GM12878 (cell line): ENCODE data around the gene TXLNG.

Experiments
- CREB1 ChIP-seq: IDR thresholded peaks from 2 replicates; pipeline ENCODE4 v1.6.1; 2012; ENCODE audit warnings: low read depth, mild to moderate bottlenecking, inconsistent platforms
- HDAC2 ChIP-seq: fragments of 200-600 bp; sonication (generic); IDR thresholded peaks from 2 replicates; pipeline ENCODE4 v1.6.1; 2017
- HDGF ChIP-seq: fragments of 450-650 bp; IDR thresholded peaks from 2 replicates; pipeline ENCODE4 v1.6.1; 2016; ENCODE audit warnings: antibody characterized with exemption
- MXI1 ChIP-seq: fragments of 150-350 bp; IDR thresholded peaks from 2 replicates; pipeline ENCODE4 v1.6.1; 2011; ENCODE audit warnings: low read depth, mild to moderate bottlenecking, inconsistent platforms, low read length, improper control_type of control experiment
- RELA ChIP-seq: fragments of 450-650 bp; IDR thresholded peaks from 2 replicates; pipeline ENCODE4 v1.8.0; 2014; ENCODE audit warnings: borderline replicate concordance; ENCODE audit not compliant: partially characterized antibody
- SMC3 ChIP-seq: IDR thresholded peaks from 2 replicates; pipeline ENCODE4 v1.6.1; 2011; ENCODE audit warnings: low read length, improper control_type of control experiment, borderline replicate concordance
- YY1 ChIP-seq: IDR thresholded peaks from 2 replicates; pipeline ENCODE4 v1.6.1; 2011; ENCODE audit warnings: low read depth, mild to moderate bottlenecking, low read length
- TF ChIP-seq, protein P1 (sequence below): IDR thresholded peaks from 2 replicates; pipeline ENCODE4 v1.6.1; 2011; ENCODE audit warnings: mild to moderate bottlenecking, low read depth, low read length, moderate library complexity; ENCODE audit not compliant: insufficient replicate concordance
- TF ChIP-seq, protein P2 (sequence below), 3 experiments: IDR thresholded peaks in 2 of 3; conservative IDR thresholded peaks in 1 of 3; 2 replicates each; pipeline ENCODE4 v1.5.1; 2011; ENCODE audit warnings: low read depth in 3 of 3, low read length in 3 of 3, mild to moderate bottlenecking in 3 of 3, control low read depth in 2 of 3, moderate library complexity in 2 of 3, inconsistent platforms in 1 of 3, mixed read lengths in 1 of 3; ENCODE audit not compliant: control insufficient read depth in 2 of 3, insufficient read depth in 1 of 3; ENCODE audit errors: extremely low read depth in 1 of 3

DNA sequence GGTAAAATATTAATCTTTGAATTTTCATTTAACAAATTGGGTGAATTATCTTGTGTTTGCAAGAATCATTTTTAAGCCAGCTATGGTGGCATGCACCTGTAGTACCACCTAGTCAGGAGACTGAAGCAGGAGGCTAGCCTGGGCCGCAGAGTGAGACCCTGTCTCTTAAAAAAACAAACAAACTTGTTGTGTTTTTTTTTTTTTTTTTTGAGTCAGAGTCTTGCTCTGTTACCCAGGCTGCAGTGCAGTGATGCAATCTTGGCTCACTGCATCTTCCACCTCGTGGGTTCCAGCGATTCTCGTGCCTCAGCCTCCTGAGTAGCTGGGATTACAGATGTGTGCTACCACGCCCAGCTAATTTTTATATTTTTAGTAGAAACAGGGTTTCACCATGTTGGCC, 2.2 kb downstream of the TXLNG start:
- TF ChIP-seq YY1 = no peak
- no peak for TF ChIP-seq RELA
- TF ChIP-seq, protein P1, sequence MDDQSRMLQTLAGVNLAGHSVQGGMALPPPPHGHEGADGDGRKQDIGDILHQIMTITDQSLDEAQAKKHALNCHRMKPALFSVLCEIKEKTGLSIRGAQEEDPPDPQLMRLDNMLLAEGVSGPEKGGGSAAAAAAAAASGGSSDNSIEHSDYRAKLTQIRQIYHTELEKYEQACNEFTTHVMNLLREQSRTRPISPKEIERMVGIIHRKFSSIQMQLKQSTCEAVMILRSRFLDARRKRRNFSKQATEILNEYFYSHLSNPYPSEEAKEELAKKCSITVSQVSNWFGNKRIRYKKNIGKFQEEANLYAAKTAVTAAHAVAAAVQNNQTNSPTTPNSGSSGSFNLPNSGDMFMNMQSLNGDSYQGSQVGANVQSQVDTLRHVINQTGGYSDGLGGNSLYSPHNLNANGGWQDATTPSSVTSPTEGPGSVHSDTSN = no peak
- TF ChIP-seq, protein P2, sequence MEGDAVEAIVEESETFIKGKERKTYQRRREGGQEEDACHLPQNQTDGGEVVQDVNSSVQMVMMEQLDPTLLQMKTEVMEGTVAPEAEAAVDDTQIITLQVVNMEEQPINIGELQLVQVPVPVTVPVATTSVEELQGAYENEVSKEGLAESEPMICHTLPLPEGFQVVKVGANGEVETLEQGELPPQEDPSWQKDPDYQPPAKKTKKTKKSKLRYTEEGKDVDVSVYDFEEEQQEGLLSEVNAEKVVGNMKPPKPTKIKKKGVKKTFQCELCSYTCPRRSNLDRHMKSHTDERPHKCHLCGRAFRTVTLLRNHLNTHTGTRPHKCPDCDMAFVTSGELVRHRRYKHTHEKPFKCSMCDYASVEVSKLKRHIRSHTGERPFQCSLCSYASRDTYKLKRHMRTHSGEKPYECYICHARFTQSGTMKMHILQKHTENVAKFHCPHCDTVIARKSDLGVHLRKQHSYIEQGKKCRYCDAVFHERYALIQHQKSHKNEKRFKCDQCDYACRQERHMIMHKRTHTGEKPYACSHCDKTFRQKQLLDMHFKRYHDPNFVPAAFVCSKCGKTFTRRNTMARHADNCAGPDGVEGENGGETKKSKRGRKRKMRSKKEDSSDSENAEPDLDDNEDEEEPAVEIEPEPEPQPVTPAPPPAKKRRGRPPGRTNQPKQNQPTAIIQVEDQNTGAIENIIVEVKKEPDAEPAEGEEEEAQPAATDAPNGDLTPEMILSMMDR (IDR thresholded peaks at IDR 0.05 in 2 of 3, conservative IDR thresholded peaks at IDR 0.05 in 1 of 3; ENCODE audit: control insufficient read depth in 2 of 3, extremely low read depth in 1 of 3, insufficient read depth in 1 of 3, low read depth in 3 of 3, low read length in 3 of 3) = no peak
- TF ChIP-seq SMC3 = no peak
- no peak for TF ChIP-seq HDAC2
- TF ChIP-seq HDGF = no peak
- no peak for TF ChIP-seq CREB1
- TF ChIP-seq MXI1 = no peak
